Stimulated activated CD4-positive, alpha-beta T cell treated with anti-CD3 and anti-CD28 coated beads, TNF-alpha, amount 100 ng/mL, for 4 hours (primary cell): Measurements from ENCODE around the gene GFRA1.

Source experiments
- DNase-seq, 3 experiments: peaks; one replicate each; pipeline ENCODE4 v3.0.0-alpha.2; 2020; ENCODE audit warnings: low read depth in 3 of 3

GFRA1 gene

DNA sequence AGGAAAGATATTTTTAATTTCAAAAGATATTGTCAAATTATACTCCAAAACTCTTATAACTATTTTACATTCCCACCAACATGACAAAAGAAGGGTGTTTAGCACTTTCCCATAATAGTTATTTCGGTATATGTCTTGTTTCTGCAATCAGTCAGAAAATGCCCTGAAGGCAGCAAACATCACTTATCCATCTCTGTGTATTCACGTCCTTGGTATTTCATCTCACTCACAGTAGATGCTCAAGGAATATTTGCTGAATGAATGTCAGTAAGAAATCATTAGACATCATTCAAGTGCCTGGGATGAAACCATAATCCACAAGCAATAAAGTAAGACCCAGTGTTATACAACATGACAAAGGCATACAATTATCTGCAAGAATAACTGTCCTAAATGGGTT, 112.7 kb downstream of the GFRA1 start:
- no peak for DNase-seq

DNA sequence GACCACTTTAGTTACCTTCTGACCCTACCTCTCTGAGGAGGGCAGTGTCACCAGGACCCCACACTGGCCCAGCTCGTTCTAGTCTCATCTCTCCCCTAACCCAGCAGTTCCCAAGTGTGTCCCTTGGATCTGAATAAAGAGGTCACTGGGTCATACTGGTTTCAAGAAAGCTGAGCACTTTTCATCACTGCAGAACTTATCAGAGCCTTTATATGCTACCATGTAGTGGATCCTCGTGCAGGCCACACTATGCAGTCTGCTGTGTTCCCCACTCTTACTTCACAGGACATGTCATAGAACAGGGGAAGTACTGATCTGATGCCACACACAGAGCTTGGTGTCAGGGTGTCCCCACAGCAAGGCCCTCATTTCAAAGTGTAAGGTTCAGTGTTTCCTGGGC, 113.8 kb downstream of the GFRA1 start:
- no peak for DNase-seq

DNA sequence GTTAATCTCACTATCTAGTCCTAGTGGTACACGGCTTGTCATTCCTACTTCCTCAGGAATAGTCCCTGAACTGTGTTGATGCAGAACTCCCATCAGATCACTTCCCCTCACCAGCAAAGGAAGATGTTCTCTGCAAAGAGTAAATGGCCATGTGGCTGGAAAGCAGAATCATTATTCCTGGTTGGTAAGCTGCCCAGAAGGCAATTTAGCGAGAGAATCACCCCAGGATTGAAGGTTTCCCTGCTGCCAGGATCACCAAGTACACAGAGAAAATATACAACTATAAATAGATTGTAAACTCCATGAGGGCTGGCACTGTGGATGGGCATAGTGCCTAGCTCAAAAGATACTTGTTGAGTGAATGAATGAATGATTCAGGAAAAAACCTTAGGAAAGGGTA, 115.0 kb downstream of the GFRA1 start:
- DNase-seq = no peak

DNA sequence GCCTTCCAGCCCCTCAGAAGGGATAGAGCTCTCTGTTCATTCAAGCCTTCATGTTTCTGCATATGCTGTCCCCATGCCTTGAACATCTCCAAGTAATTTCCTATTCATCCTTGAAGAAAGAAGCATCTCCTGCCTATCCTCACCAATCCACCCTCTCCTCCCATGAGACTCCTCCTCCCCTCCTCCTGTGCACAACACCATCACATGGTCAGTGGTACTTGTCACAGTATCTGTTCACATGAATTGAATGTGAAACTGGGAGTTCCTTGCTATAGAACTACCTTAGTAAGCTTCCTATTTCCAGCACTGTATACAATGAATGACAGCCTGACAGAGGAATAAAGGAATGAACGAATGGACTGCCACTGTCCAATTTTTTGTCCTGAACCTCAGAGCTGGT, 115.5 kb downstream of the GFRA1 start:
- DNase-seq = no peak

DNA sequence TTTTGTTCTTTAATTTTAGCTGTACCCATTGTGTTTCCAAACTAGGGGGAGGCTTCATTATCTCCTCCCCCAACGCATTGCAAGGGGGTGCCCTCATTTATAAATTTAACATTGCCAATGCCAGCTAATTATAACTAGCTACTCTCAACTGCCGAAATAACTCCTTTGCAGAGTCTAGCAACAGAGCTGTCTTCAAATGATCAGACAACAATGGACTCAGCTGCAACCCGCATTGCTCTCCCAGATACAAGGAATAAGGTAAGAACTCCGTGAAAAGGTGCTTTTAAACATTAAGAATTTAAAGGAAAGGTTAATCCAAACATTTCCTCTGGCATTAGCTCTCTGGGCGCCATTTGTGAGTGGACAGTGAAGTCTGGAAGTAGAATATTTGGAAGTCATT, 116.2 kb downstream of the GFRA1 start:
- no peak for DNase-seq

DNA sequence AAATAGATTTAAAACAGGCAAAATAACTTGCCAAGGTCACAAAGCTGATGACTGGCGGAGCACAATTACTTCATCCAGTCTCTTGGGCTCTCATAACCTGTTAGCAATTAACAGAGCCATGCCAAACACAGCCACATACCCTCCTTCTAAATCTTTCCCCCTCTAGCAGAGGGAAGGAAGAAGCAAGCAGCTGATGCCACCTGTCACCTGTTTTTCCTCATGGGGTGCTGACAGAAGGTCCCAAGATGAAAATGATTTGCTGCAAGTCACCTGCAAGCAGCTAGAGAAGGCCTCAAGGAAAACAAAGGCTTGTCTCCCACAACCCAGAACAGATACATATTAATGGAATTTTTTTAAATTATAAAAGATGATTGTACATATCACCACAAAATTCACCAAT, 117.8 kb downstream of the GFRA1 start:
- no peak for DNase-seq

DNA sequence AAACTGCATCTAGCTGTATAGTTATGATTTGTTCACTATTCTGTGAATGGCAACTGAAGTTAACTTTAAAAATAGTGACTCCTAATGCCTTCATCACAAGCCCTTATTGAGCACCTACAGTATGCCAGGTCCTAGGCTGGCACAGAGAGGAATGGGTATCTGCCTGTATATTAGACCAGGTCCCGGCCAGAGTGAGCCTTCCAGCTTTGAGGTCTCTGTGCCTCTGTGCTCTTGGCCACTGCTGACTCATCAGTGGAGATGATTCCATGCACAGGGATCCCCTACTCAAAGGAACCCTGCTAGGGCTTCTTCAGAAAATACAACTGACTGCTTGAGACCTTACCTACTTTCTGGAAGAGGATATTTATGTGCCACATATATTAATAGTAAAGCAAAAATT, 118.4 kb downstream of the GFRA1 start:
- DNase-seq = no peak

DNA sequence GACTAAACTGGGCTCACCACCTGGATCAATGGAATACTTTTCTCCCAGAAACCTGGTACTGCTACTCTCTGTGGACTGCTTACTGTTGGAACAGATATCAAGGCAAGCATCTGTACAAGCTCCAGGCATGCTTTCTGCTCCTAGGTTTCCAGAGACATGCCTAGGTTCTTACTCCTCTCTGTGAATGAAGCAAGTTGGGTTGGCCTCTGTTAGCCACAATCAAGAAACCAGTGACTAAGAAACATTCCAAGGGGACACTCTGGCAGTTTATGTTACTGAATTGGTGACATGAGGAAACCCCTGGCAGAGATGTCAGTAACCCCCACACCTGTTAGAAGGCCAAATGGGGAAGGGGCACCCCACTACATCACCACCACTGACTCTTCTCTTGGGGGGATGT, 121.9 kb downstream of the GFRA1 start:
- no peak for DNase-seq

DNA sequence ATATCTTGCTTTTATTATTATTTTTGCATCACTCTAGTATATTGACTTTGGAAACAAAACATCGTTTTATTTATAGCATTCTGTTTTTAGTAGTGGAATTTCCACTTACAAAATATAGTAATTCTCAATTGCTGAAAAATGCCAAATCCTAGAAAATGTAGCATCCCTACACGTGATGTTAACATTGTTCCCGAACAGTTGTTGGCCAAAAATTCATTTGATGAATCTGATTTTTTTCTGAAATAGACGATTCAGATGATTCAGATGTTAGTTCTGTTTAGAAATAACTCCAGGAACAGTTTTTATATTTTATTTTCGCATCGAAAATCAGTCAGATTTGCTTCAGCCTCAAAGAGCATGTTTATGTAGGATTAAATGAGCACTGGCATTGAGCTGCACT, 122.4 kb downstream of the GFRA1 start:
- no peak for DNase-seq

DNA sequence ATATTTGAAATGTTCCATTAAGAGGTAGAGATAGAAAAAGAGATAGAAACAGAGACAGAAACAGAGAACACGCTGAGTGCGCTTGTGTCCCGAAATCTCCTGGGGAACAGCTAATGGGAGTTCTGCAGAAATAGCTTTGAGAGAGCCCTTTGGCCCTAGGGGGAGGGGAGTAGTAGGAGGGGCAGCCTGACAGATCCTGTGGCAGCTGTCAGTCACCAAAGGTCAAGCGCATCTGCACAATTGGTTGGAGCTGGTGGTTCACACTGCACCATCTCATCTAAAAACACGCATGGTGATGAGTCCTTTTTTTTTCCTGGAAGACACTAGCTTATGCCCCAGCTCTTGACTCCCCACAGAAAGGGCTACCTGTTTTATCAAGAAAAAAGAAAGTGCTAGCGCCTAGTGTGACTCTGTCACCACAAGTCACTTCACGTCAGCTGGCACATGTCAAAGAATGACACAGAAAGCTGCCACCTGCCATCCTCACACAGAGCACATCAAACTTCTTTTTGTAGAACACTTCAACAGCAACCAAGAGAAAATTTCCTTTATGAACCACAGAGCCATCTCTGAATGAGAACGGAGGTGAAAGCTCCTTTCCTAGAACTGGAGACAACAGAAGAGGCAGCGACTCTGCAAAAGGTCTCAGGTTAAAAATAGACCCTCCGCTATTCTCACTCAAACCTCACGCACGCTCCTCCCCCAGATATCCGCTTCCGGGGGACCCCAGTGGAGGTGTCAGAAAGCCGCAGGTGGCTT, 125.7 kb downstream of the GFRA1 start:
- no peak for DNase-seq

DNA sequence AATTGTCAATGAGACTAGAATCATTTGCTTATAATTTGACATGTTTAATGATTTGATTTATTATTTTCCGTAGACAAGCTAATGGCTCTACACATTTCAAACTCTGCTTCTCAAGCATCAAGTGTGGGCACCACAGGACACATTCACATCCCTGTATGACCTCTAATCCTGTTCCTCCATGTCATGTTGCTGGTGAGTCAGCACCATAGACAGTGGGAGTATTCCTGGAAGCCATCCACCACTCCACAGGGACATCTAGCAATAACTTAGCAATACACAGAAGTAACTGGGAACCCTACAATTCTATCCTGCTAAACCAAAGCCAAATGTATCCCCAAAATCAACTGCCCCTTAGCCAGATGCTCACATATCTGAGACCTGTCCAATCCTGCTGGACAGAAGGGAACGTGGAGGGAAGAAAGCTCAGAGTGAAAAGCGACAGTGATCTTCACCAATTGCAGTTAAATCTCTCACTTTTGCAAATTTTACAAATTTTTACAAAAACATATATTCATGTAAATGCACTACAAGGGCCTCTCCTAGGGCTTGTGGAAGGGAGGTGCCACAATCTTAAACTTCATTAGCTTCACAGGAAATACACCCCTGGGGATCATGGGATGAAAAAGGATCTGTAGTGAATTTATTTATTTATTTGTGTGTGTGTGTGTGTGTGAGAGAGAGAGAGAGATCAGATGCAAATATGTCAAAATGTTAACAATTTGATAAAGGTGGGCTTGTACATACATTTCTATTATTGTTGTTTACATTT, 126.5 kb downstream of the GFRA1 start:
- DNase-seq = no peak

DNA sequence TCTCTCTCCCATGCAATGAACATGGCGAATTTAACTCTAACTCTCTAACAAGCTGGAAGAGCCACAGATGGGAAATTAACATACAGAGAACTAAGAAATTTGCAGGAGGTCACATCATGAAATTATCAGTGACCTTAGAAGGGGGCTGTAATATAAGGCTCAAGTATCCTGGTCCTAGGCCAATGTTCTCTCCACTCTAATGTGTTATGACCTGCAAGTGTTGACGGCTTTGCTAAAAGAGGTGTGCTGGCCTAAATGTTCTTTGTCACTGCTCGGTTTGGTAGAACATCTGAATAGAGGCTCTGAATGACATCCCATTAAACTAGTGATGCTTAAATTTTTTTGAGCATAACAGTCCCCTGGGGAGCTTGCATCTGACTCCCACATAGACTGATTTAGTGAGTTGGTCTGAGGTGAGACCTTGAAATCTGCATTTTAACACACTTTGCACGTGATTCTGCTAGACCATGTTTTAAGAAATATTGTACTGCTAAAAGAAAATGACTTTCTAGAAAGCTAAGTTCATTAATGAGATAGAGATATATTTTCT, 129.3 kb downstream of the GFRA1 start:
- DNase-seq = no peak

DNA sequence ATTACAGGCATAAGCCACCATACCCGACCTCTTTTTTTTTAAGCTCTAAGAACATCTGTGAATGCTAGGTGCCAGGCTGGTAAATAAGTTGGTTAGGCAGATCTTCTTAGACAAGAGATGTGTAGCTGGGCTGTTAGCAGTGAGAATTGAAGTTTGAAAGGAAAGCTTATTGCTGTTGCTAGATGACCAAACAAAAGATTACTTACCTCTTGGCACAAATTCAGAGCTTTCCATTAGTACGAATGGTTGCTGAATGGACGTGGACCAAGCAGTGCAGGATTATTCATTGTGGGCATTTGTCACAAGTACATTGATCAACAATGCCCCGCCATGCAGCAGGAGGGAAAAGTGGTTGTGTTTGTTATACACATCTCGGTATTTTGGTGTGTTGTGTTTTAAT, 131.2 kb downstream of the GFRA1 start:
- DNase-seq = no peak

DNA sequence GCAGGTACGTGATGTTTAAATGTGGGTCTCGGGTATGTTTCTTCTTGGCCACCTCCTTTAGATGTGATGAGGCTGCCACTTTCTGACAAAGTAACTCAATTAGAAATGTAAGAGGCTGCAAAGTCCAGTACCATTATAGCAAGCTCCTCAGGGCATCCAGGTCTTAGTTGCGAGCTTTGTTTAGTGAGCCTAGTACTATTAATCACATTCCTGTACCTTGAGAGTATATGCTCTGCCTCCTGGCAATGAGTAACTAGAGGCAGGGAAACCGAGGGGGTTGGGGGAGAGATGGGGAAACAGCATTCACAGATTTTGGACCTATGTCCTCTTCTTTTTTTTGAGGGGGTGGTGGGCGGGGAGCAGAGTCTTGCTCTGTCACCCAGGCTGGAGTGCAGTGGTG, 131.8 kb downstream of the GFRA1 start:
- no peak for DNase-seq

DNA sequence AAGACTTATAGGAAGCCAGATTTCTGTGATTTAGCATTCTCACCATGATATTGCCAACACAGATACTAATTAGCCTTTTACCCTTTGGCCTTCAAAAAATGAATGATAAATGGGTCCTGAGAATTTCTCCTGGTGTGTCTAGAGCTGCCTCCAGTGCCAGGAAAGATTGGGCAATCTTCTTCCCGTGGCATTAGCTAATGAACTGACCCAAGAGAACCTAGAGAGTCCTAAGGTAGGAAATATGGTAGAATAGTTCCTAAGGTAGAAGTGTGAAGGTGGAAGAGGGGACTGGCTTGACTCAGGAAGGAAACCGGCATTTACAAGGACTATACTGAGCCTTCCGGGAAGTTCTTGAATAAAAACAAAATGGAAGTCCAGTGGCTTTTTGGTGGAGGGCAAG, 133.1 kb downstream of the GFRA1 start:
- DNase-seq = no peak

DNA sequence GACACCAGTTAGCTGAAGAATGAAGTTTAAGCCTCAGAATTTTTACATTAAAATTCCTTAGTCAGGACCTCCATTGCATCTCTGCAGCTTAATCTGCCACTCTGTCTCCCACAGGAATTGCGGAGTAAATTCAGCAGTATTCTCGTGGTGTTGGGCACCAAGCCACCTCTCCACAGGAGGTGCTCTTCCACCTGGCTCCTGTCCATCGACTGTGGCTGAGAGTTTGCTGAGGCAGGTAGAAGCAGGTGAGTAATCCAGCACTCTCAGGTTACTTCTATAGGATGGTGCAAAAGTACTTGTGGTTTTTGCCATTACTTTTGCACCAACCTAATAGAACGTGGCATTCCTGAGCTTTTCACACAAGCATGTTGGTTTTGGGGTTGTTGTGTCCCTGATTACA, 134.1 kb downstream of the GFRA1 start:
- no peak for DNase-seq

DNA sequence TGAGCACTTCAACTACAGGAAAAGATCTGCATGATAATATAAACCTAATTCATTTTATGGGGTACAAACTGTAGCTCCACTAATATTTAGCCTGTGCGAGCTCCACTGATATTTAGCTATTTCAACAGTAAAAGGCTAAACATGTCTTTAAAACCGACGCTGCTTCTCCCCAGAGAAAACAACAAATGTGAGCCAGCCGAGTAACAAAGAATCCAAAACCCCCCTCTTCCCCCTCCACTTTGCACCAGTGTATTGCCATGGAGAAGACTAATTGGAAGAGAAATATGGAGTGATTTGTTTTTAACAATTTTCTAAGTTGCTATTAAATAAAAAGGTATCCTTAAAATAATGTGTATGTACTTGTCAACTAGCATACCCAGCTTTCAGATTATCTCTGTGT, 136.7 kb downstream of the GFRA1 start:
- no peak for DNase-seq

DNA sequence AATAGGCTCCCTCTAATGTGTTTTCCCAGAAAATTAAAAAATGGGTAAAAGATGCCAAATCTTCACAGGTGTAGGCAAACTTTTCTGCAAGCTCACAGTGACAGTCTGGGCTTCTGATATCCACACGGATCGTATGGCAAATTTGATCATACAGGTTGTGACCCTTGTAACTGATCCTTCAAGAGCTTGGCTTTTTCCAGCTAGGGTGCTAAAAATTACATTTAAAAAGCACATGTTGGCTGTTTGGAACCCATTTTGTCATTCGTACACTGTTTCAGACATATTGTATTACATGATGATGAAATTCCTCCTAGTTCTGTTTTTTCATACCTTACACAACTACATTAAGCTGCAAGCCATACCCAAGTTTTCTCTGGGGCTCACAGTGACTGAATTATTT, 138.7 kb downstream of the GFRA1 start:
- DNase-seq = no peak

DNA sequence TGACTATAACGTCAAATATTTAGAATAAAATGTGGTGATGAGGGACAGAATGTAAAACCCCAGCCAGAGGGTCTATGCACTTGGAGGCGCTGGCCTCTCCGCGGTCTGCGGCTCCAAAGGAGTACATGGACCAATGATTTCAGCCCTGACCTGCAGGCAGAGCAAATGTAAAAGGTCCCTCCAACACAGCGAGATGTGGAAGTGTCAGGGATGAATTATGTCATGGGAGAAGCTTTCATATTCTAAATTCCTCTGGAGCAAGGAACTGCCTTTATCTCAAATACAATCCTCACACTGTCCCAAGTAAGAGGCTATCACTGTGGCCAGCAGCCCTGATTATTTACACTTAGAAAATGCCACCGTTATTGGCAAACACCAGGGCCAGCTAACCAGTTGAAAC, 139.4 kb downstream of the GFRA1 start:
- no peak for DNase-seq

DNA sequence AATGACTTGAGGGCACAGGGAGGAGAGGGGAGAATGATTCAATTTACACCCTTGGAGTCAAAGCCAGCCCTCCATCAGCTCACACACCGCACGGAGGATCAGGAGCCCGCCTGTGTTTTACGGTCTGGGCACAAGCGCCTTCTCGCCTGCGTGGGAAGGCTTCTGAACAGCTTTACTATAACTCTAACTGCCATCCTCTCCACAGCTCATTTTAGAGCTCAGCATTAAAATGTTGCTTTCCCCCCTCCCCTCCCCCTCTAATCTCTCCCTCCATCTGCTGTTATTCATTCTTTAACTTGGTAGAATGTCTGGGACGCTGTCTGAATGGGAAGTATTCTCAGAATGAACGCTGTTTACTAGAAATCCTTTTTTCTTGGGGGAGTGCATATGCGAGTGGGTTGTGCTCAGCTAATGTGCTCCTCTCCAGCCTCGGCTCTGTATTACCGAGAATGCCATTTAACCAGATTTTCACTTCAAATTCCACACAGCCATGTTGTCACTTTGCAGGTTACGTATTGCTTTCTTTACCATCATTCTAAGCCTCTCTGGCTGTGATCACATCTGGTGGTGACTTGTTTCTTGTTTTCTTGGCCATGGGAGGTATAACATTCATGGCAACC, 140.1 kb downstream of the GFRA1 start:
- DNase-seq = no peak

DNA sequence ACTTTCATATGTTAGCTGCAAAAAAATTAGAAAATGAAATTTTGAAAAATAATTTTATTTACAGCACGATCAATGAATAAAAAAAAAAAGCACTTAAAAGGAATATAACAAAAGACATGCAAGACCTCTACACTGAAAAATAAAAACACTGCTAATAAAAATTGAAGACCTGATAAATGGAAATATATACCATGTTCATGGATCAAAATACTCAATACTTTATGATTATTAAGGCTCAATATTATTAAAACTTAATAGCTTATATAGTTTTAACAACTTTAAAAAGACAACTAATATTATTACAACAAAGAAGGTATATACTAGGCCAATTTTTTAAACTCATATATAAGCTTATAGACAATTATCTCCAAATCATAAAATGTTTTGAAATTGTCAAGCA, 143.0 kb downstream of the GFRA1 start:
- DNase-seq = no peak

DNA sequence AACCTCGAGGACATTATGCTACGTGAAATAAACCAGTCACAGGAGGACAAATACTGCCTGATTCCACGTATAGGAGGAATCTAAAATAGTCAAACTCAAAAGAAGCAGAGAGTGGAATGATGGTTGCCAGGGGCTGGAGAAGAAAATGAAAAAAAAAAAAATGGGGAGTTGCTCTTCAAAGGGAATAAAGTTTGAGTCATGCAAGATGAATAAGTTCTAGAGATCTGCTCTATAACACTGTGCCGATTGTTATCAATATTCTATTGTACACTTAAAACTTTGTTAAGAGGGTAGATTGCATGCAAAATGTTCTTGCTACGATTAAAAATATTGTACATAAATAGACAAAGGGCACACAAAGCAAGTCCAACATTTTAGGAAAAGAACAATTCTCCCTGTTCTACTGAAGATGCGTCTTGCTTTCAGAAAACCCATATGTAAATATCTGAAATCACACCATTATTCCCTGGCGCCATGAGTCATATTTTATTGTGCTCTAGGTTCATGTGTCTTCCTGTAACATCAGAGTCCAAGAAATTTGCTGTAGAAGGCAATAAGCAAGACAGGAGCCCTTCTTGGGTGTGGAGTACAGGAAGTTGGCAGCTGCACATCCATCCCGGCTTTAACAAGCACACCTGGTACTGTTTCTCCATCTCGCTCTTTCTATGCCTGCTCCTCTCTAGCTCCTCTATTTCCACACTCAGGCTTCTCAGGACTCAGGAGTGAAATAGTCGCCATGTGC, 145.9 kb downstream of the GFRA1 start:
- DNase-seq = no peak
